Spleen (tissue), 11 donors: Measurements from ENCODE around the gene PALLD. TPM values are rescaled to one million over a fixed set of nuclear protein-coding genes. Genes with fewer than 3 reads are reported as not detected.

Experiments used
- DNase-seq: peaks from one replicate; pipeline ENCODE4 v3.0.0-alpha.2; 2020
- H3K27ac ChIP-seq, 8 donors: fragments of 200-600 bp; sonication (generic) in 7 of 8; 1 replicate in 4 of 8; 2 replicates in 4 of 8; pipeline versions ENCODE4 v1.5.0 to v1.8.0; 2016 to 2021; ENCODE audit warnings: inconsistent platforms in 4 of 8, mild to moderate bottlenecking in 4 of 8, moderate library complexity in 1 of 8
- H3K27me3 ChIP-seq, 7 donors: fragments of 200-600 bp; sonication (generic) in 6 of 7; replicated peaks in 1 of 7; 1 replicate in 4 of 7; 2 replicates in 3 of 7; pipeline versions ENCODE4 v1.5.0 to v1.8.0; 2016 to 2021; ENCODE audit warnings: inconsistent platforms in 3 of 7, mild to moderate bottlenecking in 1 of 7
- H3K36me3 ChIP-seq, 6 donors: fragments of 200-600 bp; sonication (generic) in 5 of 6; 1 replicate in 4 of 6; 2 replicates in 2 of 6; pipeline versions ENCODE4 v1.5.0 to v1.8.0; 2016 to 2021; ENCODE audit warnings: inconsistent platforms in 2 of 6
- H3K4me1 ChIP-seq, 6 donors: fragments of 200-600 bp; sonication (generic) in 5 of 6; 1 replicate in 3 of 6; 2 replicates in 3 of 6; pipeline versions ENCODE4 v1.5.0 to v1.8.0; 2016 to 2021; ENCODE audit warnings: inconsistent platforms in 3 of 6
- H3K4me3 ChIP-seq, 8 donors: fragments of 200-600 bp; sonication (generic) in 7 of 8; 1 replicate in 4 of 8; 2 replicates in 4 of 8; pipeline versions ENCODE4 v1.5.0 to v1.8.0; 2016 to 2021; ENCODE audit warnings: inconsistent platforms in 4 of 8, mild to moderate bottlenecking in 4 of 8, moderate library complexity in 2 of 8
- H3K9me3 ChIP-seq, 8 donors: fragments of 200-600 bp; sonication (generic) in 7 of 8; 1 replicate in 4 of 8; 2 replicates in 4 of 8; pipeline versions ENCODE4 v1.5.0 to v1.8.0; 2016 to 2021; ENCODE audit warnings: inconsistent platforms in 4 of 8
- CTCF ChIP-seq, 11 experiments: fragments of 200-600 bp in 7 of 11; fragments of 450-650 bp in 4 of 11; sonication (generic) in 4 of 11; IDR thresholded peaks in 8 of 11; conservative IDR thresholded peaks in 3 of 11; 1 replicate in 7 of 11; 2 replicates in 4 of 11; pipeline versions ENCODE4 v1.4.0 to v1.8.0; 2016 to 2021; ENCODE audit warnings: antibody characterized with exemption in 11 of 11, inconsistent platforms in 4 of 11, mild to moderate bottlenecking in 1 of 11
- POLR2A ChIP-seq, 3 donors: fragments of 450-650 bp; IDR thresholded peaks; one replicate each; pipeline ENCODE4 v1.5.1; 2017; ENCODE audit warnings: antibody characterized with exemption in 3 of 3, mild to moderate bottlenecking in 1 of 3
- POLR2AphosphoS5 ChIP-seq, 3 donors: sonication (generic); formaldehyde crosslinking; IDR thresholded peaks; one replicate each; pipeline ENCODE4 v1.5.1; 2017; ENCODE audit warnings: antibody characterized with exemption in 3 of 3
- WGBS, 5 donors: extraction: QIAGEN DNeasy Blood & Tissue Kit in 3 of 5; methylation state at CpG; one replicate each; pipeline versions ENCODE4 v1.1.5 to v1.1.7; 2013 to 2018; 5-methylcytosine and 5-hydroxymethylcytosine counted together
- intact Hi-C: fragments of 100-400 bp; cut with DNase I; formaldehyde crosslinking; loops from one replicate; pipeline ENCODE4 v1.15.0; 2023; ENCODE audit warnings: low total_unique reads
- polyA plus RNA-seq, 3 donors: library from polyadenylated mRNA; stranded (reverse); fragments of 200-250 nt; gene quantifications; one replicate each; pipeline ENCODE4 v1.2.1, GENCODE V29; 2013
- total RNA-seq, 7 donors: library from RNA; depleted of rRNA in 3 of 7; stranded (reverse); fragments of >200 nt in 3 of 7; fragmentation: NEBNext Ultra II Directional in 4 of 7; extraction: Animal tissue kit (Norgen Biotek cat#: 25700) in 4 of 7; gene quantifications; one replicate each; pipeline versions ENCODE4 v1.1.0 to v1.2.1, GENCODE V29; 2016 to 2021
- donor health status: healthy with polysubstance abuse.
- donor health status: DM: no; HTN: no; CAD: no; lungs with moderate emphysema.
- donor health status: DM: no; HTN: no; CAD: no.
- donor health status: Bipolar disorder and iron deficiency.
- donor health status: healthy.
- donor health status: DM: no; HTN: no; CAD: no.
- donor health status: DM: yes; HTN: yes; CAD: no.

PALLD gene
- total and polyA plus RNA-seq, 10 donors = 24.3 to 228 (median 142) TPM

DNA sequence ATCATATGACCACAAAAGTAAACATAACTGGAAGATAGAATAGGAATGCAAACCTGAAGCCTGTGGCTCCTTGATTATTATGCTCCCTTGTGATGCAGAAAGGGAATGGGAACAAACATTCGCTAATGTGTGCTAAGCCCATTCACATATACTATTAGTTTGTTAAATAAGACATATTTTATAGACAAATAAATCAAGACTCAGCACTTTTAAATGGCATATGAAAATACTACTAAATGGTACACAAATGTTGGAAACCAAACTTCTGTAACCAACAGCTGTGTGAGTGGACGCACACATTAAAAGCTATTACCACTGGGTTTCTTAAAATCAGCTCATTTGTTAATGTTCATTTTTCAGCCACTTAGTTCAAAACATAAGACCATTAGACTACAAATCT, 417.2 kb downstream of the PALLD start:
- H3K9me3 ChIP-seq = no peaks in the 10 kb centered on the region
- H3K27ac ChIP-seq = no peak overlapping the region
- WGBS, 5 donors = 93 to 100% (median 96%) methylated on average over 2 of the region's 2 CpGs
- no peaks in the 10 kb centered on the region for H3K27me3 ChIP-seq
- H3K4me3 ChIP-seq = no peak overlapping the region
- peaks cover 0 to 3% (median 0%) of the 10 kb centered on the region in 6 donors for H3K4me1 ChIP-seq
- peaks cover 0 to 84% (median 2%) of the 10 kb centered on the region in 6 donors for H3K36me3 ChIP-seq
- DNase-seq = no peak
- intact Hi-C loops = loop anchor here (10.0 kb wide), 1 partner anchor 199 kb away; no protein-coding TSS in a partner anchor
- TF ChIP-seq POLR2AphosphoS5 (IDR thresholded peaks at IDR 0.05) = no peak
- TF ChIP-seq POLR2A (IDR thresholded peaks at IDR 0.05) = no peak

GRCh38 chr4:168917138-168917779, 420.4 kb downstream of the PALLD start:
- no peak for TF ChIP-seq POLR2AphosphoS5 (IDR thresholded peaks at IDR 0.05)
- TF ChIP-seq CTCF (IDR thresholded peaks at IDR 0.05 in 8 of 11, conservative IDR thresholded peaks at IDR 0.05 in 3 of 11) = peak in 8 of 11 experiments; percentile 9 to 66 (median 54)
- no peak for DNase-seq
- Histone ChIP-seq H3K36me3 (peaks cover 0 to 84% (median 2%) of the 10 kb centered on the region in 6 donors), H3K4me3 (no peak overlapping the region), H3K9me3 (no peaks in the 10 kb centered on the region), H3K4me1 (peaks cover 0 to 3% (median 0%) of the 10 kb centered on the region in 6 donors), H3K27me3 (no peaks in the 10 kb centered on the region), H3K27ac (peak overlapping the region in 3 of 8 donors; percentile 11 to 46 (median 26))
- WGBS, 5 donors = 64 to 82% (median 70%) methylated on average over 8 of the region's 8 CpGs
- intact Hi-C loops = loop anchor here (10.0 kb wide), 1 partner anchor 202 kb away; no protein-coding TSS in a partner anchor

DNA sequence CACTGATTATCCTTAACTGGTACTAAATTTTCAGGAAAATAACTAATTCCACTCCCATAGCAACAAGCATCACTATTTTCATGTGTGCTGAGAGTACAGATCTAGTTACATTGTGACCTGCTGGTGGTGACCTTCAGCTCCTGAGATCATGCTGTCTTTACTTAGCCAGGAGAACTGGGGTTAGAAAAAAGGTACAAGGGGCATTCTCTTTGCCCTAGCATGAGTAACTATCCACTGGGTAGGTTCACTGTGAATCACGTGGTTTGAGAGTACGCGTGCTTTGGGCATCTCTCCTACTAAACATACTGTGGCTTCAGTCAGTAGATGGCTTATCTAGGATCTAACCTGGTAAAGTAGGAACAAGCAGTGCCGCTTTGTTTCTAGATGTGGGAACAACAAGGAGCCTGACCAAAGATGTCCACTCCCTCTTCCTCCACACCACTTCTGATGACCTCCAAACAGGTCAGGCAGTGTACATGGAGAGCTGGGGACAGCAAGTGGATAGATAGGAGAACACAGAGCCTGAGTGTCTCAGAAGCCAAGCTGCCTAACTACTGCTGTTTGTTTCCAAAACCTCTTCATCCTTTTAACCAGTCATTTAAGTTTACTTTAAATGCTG, 423.0 kb downstream of the PALLD start:
- Histone ChIP-seq H3K36me3 (peaks cover 0 to 82% (median 7%) of the 10 kb centered on the region in 6 donors), H3K27ac (peak overlapping the region in 1 of 8 donors; percentile 25)
- DNase-seq = no peak

More for the DNA sequence above, 423.0 kb downstream of the PALLD start:
- intact Hi-C loops = loop anchor here (5.0 to 10.0 kb wide), 2 partner anchors 205 to 567 kb away; no protein-coding TSS in a partner anchor
- Histone ChIP-seq H3K9me3 (no peaks in the 10 kb centered on the region), H3K4me3 (no peak overlapping the region), H3K27me3 (no peaks in the 10 kb centered on the region), H3K4me1 (peaks cover 0 to 3% (median 0%) of the 10 kb centered on the region in 6 donors)
- no peak for TF ChIP-seq POLR2A (IDR thresholded peaks at IDR 0.05)
- no peak for TF ChIP-seq CTCF (IDR thresholded peaks at IDR 0.05 in 8 of 11, conservative IDR thresholded peaks at IDR 0.05 in 3 of 11)
- no peak for TF ChIP-seq POLR2AphosphoS5 (IDR thresholded peaks at IDR 0.05)
- 89 to 96% (median 91%) methylated on average over 4 of the region's 4 CpGs for WGBS, 5 donors
